Muscle of arm (tissue), 12 donors: ENCODE measurements around the gene KIF5C. TPM values are rescaled to one million over a fixed set of nuclear protein-coding genes. Genes with fewer than 3 reads are reported as not detected.

Experiments used
- DNase-seq: peaks from one replicate; pipeline ENCODE4 v3.0.0-alpha.2; 2013
- polyA plus RNA-seq, 12 donors: library from polyadenylated mRNA; unstranded; fragments of 120-200 nt; gene quantifications; one replicate each; pipeline ENCODE4 v1.2.1, GENCODE V29; 2013; ENCODE audit not compliant: insufficient read length in 12 of 12

KIF5C gene
- polyA plus RNA-seq, 12 donors, result 1.4 to 32.2 (median 2.1) TPM; not detected in 1

- DNase-seq, result no peak
Measured at GRCh38 chr2:148885988-148886387, 11.0 kb downstream of the KIF5C start.

GRCh38 chr2:148887350-148888002 lies 12.4 kb downstream of the KIF5C start:
- no peak for DNase-seq

- no peak for DNase-seq
Measured at GRCh38 chr2:148888003-148888501, 13.0 kb downstream of the KIF5C start.

- no peak for DNase-seq
Measured at GRCh38 chr2:148888986-148889385, 14.0 kb downstream of the KIF5C start.

GRCh38 chr2:148893906-148894305 lies 18.9 kb downstream of the KIF5C start:
- no peak for DNase-seq

GRCh38 chr2:148896136-148896535 lies 21.1 kb downstream of the KIF5C start:
- no peak for DNase-seq

- no peak for DNase-seq
Measured at GRCh38 chr2:148899638-148900318, 24.8 kb downstream of the KIF5C start.

- DNase-seq, result no peak
Measured at GRCh38 chr2:148900350-148900837, 25.4 kb downstream of the KIF5C start.

GRCh38 chr2:148901142-148901541 lies 26.1 kb downstream of the KIF5C start:
- no peak for DNase-seq

- no peak for DNase-seq
Measured at GRCh38 chr2:148902798-148903197, 27.8 kb downstream of the KIF5C start.

- DNase-seq, result no peak
Measured at GRCh38 chr2:148903294-148903693, 28.3 kb downstream of the KIF5C start.

- DNase-seq, result no peak
Measured at GRCh38 chr2:148903979-148904378, 29.0 kb downstream of the KIF5C start.

GRCh38 chr2:148906124-148906523 lies 31.1 kb downstream of the KIF5C start:
- no peak for DNase-seq

- no peak for DNase-seq
Measured at GRCh38 chr2:148907085-148907785, 32.2 kb downstream of the KIF5C start.

- no peak for DNase-seq
Measured at GRCh38 chr2:148909114-148909513, 34.1 kb downstream of the KIF5C start.

GRCh38 chr2:148913061-148913460 lies 38.0 kb downstream of the KIF5C start:
- no peak for DNase-seq

GRCh38 chr2:148913492-148913891 lies 38.5 kb downstream of the KIF5C start:
- DNase-seq, result no peak

- DNase-seq, result no peak
Measured at GRCh38 chr2:148914463-148914862, 39.4 kb downstream of the KIF5C start.

GRCh38 chr2:148917431-148917830 lies 42.4 kb downstream of the KIF5C start:
- no peak for DNase-seq

GRCh38 chr2:148918554-148918953 lies 43.5 kb downstream of the KIF5C start:
- no peak for DNase-seq

- no peak for DNase-seq
Measured at GRCh38 chr2:148920559-148920958, 45.5 kb downstream of the KIF5C start.

GRCh38 chr2:148922062-148922461 lies 47.0 kb downstream of the KIF5C start:
- no peak for DNase-seq
